ENCODE results near the gene SCTR.

GRCh38 chr2:119474371-119475224 is 49.7 kb downstream of the SCTR start:
- TF ChIP-seq POLR2AphosphoS5 (IDR thresholded peaks at IDR 0.05; ENCODE audit: low read depth, low read length) (no peak), TAF1 (IDR thresholded peaks at IDR 0.05; ENCODE audit: low read depth, low read length) (no peak)
